ENCODE data around the gene TMEM233.

- TF ChIP-seq EZH2 (IDR thresholded peaks at IDR 0.05; ENCODE audit: borderline replicate concordance) (no peak), CTCF (IDR thresholded peaks at IDR 0.05; ENCODE audit: poor library complexity) (no peak)
Measured at GRCh38 chr12:119661882-119662281, 68.3 kb downstream of the TMEM233 start.
